Erythroblast (primary cell): ENCODE results near the gene PDCD1.
"Not testable (repeated sequence)": the region's sequence is repeated elsewhere in the genome, so short reads cannot be mapped to it uniquely, and the experiment has no call there.

Experiments
- GATA1 ChIP-seq: IDR thresholded peaks from 2 replicates; pipeline ENCODE4 v1.6.1; 2011; ENCODE audit warnings: low read depth, mild to moderate bottlenecking, control low read depth, low read length, moderate library complexity
- POLR2A ChIP-seq: IDR thresholded peaks from 2 replicates; pipeline ENCODE4 v1.6.1; 2011; ENCODE audit warnings: mild to moderate bottlenecking, low read length

GRCh38 chr2:241806217-241806616 is 52.5 kb downstream of the PDCD1 start:
- not testable (repeated sequence) for TF ChIP-seq POLR2A, GATA1
